Measurements from ENCODE around the gene PLA2G15.

PLA2G15 gene

GRCh38 chr16:68244903-68245853 lies at the start of gene PLA2G15:
PLA2G15 (plus strand) TSS chr16:68245373; CDS start chr16:68245427, 54 bp downstream.
- peak within 1 kb of the TSS; percentile 79 for H3K4me3 ChIP-seq (replicated peaks; ENCODE audit: low read depth, low read length)
- TF ChIP-seq CTCF (IDR thresholded peaks at IDR 0.05; ENCODE audit: low read depth, low read length, missing control alignments): no peak
- DNase-seq (ENCODE audit: extremely low read depth, low read depth): peak; percentile 71

DNA sequence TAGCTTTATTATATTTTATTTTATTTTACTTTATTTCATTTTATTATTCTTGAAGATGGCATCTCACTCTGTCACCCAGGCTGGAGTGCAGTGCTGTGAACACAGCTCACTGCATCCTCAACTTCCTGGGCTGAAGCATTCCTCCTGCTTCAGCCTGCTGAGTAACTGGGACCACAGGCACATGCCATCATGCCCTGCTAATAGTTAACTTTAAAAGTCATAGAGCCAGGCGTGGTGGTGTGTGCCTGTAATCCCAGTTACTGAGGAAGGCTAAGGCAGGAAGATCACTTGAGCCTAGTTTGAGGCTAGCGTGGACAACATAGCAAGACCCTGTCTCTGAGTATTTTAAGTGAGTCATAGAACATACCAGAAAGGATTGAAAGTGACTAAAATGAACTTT lies 47.9 kb upstream of the PLA2G15 start:
- no peak for TF ChIP-seq CTCF (IDR thresholded peaks at IDR 0.05; ENCODE audit: low read depth, low read length, missing control alignments)
- no peak overlapping the region for H3K4me3 ChIP-seq (replicated peaks; ENCODE audit: low read depth, low read length)
- DNase-seq (ENCODE audit: extremely low read depth, low read depth): no peak

GRCh38 chr16:68200088-68200783 lies 44.9 kb upstream of the PLA2G15 start:
- no peak overlapping the region for H3K4me3 ChIP-seq (replicated peaks; ENCODE audit: low read depth, low read length)
- no peak for TF ChIP-seq CTCF (IDR thresholded peaks at IDR 0.05; ENCODE audit: low read depth, low read length, missing control alignments)
- no peak for DNase-seq (ENCODE audit: extremely low read depth, low read depth)

GRCh38 chr16:68202091-68202519 lies 43.1 kb upstream of the PLA2G15 start:
- no peak for DNase-seq (ENCODE audit: extremely low read depth, low read depth)
- no peak for TF ChIP-seq CTCF (IDR thresholded peaks at IDR 0.05; ENCODE audit: low read depth, low read length, missing control alignments)
- H3K4me3 ChIP-seq (replicated peaks; ENCODE audit: low read depth, low read length): no peak overlapping the region

GRCh38 chr16:68206245-68206644 lies 38.9 kb upstream of the PLA2G15 start:
- no peak for TF ChIP-seq CTCF (IDR thresholded peaks at IDR 0.05; ENCODE audit: low read depth, low read length, missing control alignments)
- no peak overlapping the region for H3K4me3 ChIP-seq (replicated peaks; ENCODE audit: low read depth, low read length)

GRCh38 chr16:68214726-68215125 lies 30.4 kb upstream of the PLA2G15 start:
- no peak for DNase-seq (ENCODE audit: extremely low read depth, low read depth)
- H3K4me3 ChIP-seq (replicated peaks; ENCODE audit: low read depth, low read length): no peak overlapping the region
- TF ChIP-seq CTCF (IDR thresholded peaks at IDR 0.05; ENCODE audit: low read depth, low read length, missing control alignments): no peak

More at GRCh38 chr16:68206245-68206644, 38.9 kb upstream of the PLA2G15 start:
- no peak for DNase-seq (ENCODE audit: extremely low read depth, low read depth)

Data from HFF-Myc (cell line).